ENCODE results near the gene PDHA2. TPM values are rescaled to one million over a fixed set of nuclear protein-coding genes. Genes with fewer than 3 reads are reported as not detected.
"Not testable (repeated sequence)": the region's sequence is repeated elsewhere in the genome, so short reads cannot be mapped to it uniquely, and the experiment has no call there.

PDHA2 gene
- total and polyA plus RNA-seq, 5 donors from 2014 or later, result not detected

DNA sequence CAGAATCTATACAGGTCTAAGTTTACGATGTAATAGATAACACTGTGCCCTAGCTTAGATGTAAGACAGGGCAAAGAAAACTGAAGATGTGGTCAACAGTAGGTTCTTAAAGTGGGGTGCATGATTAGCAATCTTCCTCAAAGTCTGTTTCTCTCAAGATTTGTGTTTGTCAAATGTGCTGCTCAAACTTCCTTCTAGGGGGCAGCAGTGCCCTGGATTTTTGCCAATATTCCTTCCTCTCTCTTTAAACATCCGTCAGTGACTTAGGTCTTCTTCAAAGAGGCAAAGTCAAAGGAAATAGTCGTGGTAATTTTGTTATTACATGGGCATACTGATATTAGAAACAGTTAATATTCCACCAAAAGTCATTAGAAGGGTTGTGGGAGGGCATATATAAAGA is 4.2 kb upstream of the PDHA2 start:
- no peak overlapping the region for H3K4me3 ChIP-seq (ENCODE audit: low read depth, low read length)
- no peaks in the 10 kb centered on the region for H3K36me3 ChIP-seq (ENCODE audit: control insufficient read depth, insufficient read depth, low read length)
- DNase-seq, result peak in 1 of 3 donors; percentile 1
- ATAC-seq (ENCODE audit: low read depth in 2 of 2), result no peak
- no peak overlapping the region for H3K4me3 Mint-ChIP-seq
- no peaks in the 10 kb centered on the region for H3K4me1 ChIP-seq (ENCODE audit: control insufficient read depth, insufficient read depth, low read length, poor library complexity, severe bottlenecking)
- no peaks in the 10 kb centered on the region for H3K27me3 ChIP-seq (ENCODE audit: control insufficient read depth, insufficient read depth, low read length)
- H3K9me3 Mint-ChIP-seq, result peaks cover 0 to 9% (median 3%) of the 10 kb centered on the region in 7 donors
- H3K36me3 Mint-ChIP-seq, result no peaks in the 10 kb centered on the region
- no peak overlapping the region for H3K27ac ChIP-seq (ENCODE audit: insufficient read depth, low read length, poor library complexity, severe bottlenecking)
- no peaks in the 10 kb centered on the region for H3K4me1 Mint-ChIP-seq
- H3K27ac Mint-ChIP-seq, result no peak overlapping the region
- no peaks in the 10 kb centered on the region for H3K9me3 ChIP-seq (ENCODE audit: control insufficient read depth in 2 of 2, low read length in 2 of 2)
- H3K27me3 Mint-ChIP-seq, result no peaks in the 10 kb centered on the region

DNA sequence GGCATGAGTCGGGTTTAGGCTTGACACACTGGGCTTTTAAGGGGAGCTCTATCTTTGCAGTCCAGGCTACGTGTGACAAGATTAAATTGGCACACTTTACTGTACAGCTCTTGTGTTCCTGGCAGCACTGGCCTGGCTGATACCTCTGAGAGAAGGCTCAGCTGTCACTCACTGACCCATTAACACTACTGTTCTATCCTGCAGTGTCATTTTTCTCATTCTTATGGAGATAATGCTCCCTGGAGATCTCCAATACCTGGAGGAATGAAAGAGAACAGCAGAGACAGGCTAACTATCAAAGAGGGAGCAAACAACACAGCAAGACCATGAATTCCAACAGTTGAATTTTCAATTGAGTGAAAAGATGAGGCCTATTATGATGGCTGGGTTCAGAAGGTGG is 1.7 kb upstream of the PDHA2 start:
- H3K36me3 Mint-ChIP-seq, result no peaks in the 10 kb centered on the region
- no peak overlapping the region for H3K4me3 ChIP-seq (ENCODE audit: low read depth, low read length)
- H3K4me3 Mint-ChIP-seq, result no peak overlapping the region
- H3K27me3 ChIP-seq (ENCODE audit: control insufficient read depth, insufficient read depth, low read length), result no peaks in the 10 kb centered on the region
- H3K4me1 Mint-ChIP-seq, result no peaks in the 10 kb centered on the region
- no peak for DNase-seq
- peaks cover 0 to 14% (median 3%) of the 10 kb centered on the region in 7 donors for H3K9me3 Mint-ChIP-seq
- no peak overlapping the region for H3K27ac Mint-ChIP-seq
- H3K36me3 ChIP-seq (ENCODE audit: control insufficient read depth, insufficient read depth, low read length), result no peaks in the 10 kb centered on the region
- H3K9me3 ChIP-seq (ENCODE audit: control insufficient read depth in 2 of 2, low read length in 2 of 2), result no peaks in the 10 kb centered on the region
- no peaks in the 10 kb centered on the region for H3K4me1 ChIP-seq (ENCODE audit: control insufficient read depth, insufficient read depth, low read length, poor library complexity, severe bottlenecking)
- no peak overlapping the region for H3K27ac ChIP-seq (ENCODE audit: insufficient read depth, low read length, poor library complexity, severe bottlenecking)
- no peaks in the 10 kb centered on the region for H3K27me3 Mint-ChIP-seq
- ATAC-seq (ENCODE audit: low read depth in 2 of 2), result no peak

DNA sequence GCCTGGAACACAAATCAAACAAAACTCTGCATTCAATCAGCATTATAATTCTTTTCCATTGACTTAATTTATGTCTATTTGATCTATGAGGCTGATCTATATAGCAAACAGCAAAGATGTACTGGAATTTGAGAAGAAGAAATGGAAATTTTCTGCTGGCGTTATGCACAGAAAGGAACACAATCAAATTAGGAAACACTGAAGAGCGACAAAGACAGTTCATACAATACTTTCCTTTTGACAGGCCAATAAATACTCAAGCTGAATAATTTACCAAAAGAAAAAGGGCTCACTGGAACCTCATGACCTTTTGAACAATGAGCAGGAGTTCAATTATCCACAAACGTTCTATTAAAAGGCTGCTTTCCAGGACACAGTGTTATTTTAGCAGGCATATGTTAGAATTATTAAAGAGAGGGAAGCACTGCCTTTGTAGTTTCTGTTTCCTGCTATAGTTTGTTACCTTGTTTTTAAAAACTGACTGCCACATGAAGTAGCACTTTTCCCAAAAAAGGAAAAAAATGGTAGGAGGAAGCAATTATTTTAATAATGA is 8.1 kb downstream of the PDHA2 start:
- Histone ChIP-seq H3K4me3 (ENCODE audit: low read depth, low read length) (no peak overlapping the region), H3K4me1 (ENCODE audit: control insufficient read depth, insufficient read depth, low read length, poor library complexity, severe bottlenecking) (no peaks in the 10 kb centered on the region), H3K36me3 (ENCODE audit: control insufficient read depth, insufficient read depth, low read length) (no peaks in the 10 kb centered on the region), H3K27ac (ENCODE audit: insufficient read depth, low read length, poor library complexity, severe bottlenecking) (no peak overlapping the region), H3K9me3 (ENCODE audit: control insufficient read depth in 2 of 2, low read length in 2 of 2) (no peaks in the 10 kb centered on the region), H3K27me3 (ENCODE audit: control insufficient read depth, insufficient read depth, low read length) (no peaks in the 10 kb centered on the region)
- Mint-ChIP-seq H3K27me3 (no peaks in the 10 kb centered on the region), H3K36me3 (no peaks in the 10 kb centered on the region), H3K4me3 (no peak overlapping the region), H3K4me1 (no peaks in the 10 kb centered on the region), H3K27ac (no peak overlapping the region), H3K9me3 (peaks cover 0 to 8% (median 0%) of the 10 kb centered on the region in 7 donors)
- ATAC-seq (ENCODE audit: low read depth in 2 of 2) (no peak), DNase-seq (no peak)

DNA sequence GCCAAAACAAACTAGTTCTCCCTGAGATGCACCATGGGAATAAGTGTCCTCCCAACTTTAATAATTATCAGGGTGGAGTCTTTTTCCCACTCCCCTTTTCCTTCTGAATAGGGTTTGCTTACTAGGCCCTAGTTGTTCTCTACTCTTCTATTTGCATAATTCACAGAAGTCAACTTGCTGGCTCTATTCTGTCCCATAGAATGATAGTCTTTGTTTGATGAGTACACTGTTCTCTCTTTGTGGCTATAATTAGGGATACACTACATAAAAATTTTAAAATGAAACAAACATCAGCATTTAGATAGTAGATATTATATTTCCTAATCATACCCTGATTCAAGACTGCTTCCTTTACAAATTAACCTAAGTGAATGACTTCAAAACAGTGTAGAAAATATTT is 10.3 kb downstream of the PDHA2 start:
- Histone ChIP-seq H3K27ac (ENCODE audit: insufficient read depth, low read length, poor library complexity, severe bottlenecking) (no peak overlapping the region), H3K27me3 (ENCODE audit: control insufficient read depth, insufficient read depth, low read length) (no peaks in the 10 kb centered on the region), H3K9me3 (ENCODE audit: control insufficient read depth in 2 of 2, low read length in 2 of 2) (no peaks in the 10 kb centered on the region), H3K4me3 (ENCODE audit: low read depth, low read length) (no peak overlapping the region), H3K36me3 (ENCODE audit: control insufficient read depth, insufficient read depth, low read length) (no peaks in the 10 kb centered on the region), H3K4me1 (ENCODE audit: control insufficient read depth, insufficient read depth, low read length, poor library complexity, severe bottlenecking) (no peaks in the 10 kb centered on the region)
- DNase-seq (no peak), ATAC-seq (ENCODE audit: low read depth in 2 of 2) (no peak)
- Mint-ChIP-seq H3K36me3 (no peaks in the 10 kb centered on the region), H3K4me1 (no peaks in the 10 kb centered on the region), H3K27me3 (no peaks in the 10 kb centered on the region), H3K4me3 (no peak overlapping the region), H3K9me3 (peaks cover 0 to 8% (median 0%) of the 10 kb centered on the region in 7 donors), H3K27ac (no peak overlapping the region)

DNA sequence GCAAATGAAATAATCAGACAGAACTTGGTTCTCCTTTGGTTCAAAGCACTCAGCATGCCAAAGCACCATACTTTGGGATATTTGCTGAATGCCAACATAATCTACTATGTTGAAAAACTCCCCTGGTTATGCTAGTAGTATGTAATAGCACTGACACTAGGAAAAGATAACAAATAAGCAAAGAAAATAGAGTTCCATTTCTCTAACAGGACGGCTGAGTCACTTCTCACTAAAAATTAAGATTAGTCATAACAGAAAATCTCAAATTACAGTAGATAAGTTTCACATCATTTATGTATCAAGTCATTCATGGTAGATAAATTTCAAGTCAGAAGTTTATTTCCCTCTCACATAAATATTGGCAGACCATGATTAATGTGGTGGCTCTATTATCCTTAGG is 17.9 kb downstream of the PDHA2 start:
- Histone ChIP-seq H3K9me3 (ENCODE audit: control insufficient read depth in 2 of 2, low read length in 2 of 2) (no peaks in the 10 kb centered on the region), H3K27ac (ENCODE audit: insufficient read depth, low read length, poor library complexity, severe bottlenecking) (no peak overlapping the region), H3K4me3 (ENCODE audit: low read depth, low read length) (no peak overlapping the region), H3K4me1 (ENCODE audit: control insufficient read depth, insufficient read depth, low read length, poor library complexity, severe bottlenecking) (no peaks in the 10 kb centered on the region), H3K36me3 (ENCODE audit: control insufficient read depth, insufficient read depth, low read length) (no peaks in the 10 kb centered on the region), H3K27me3 (ENCODE audit: control insufficient read depth, insufficient read depth, low read length) (no peaks in the 10 kb centered on the region)
- Mint-ChIP-seq H3K4me3 (no peak overlapping the region), H3K4me1 (no peaks in the 10 kb centered on the region), H3K27me3 (no peaks in the 10 kb centered on the region), H3K36me3 (no peaks in the 10 kb centered on the region), H3K9me3 (peaks cover 0 to 5% (median 0%) of the 10 kb centered on the region in 7 donors), H3K27ac (no peak overlapping the region)
- ATAC-seq (ENCODE audit: low read depth in 2 of 2) (no peak), DNase-seq (no peak)

DNA sequence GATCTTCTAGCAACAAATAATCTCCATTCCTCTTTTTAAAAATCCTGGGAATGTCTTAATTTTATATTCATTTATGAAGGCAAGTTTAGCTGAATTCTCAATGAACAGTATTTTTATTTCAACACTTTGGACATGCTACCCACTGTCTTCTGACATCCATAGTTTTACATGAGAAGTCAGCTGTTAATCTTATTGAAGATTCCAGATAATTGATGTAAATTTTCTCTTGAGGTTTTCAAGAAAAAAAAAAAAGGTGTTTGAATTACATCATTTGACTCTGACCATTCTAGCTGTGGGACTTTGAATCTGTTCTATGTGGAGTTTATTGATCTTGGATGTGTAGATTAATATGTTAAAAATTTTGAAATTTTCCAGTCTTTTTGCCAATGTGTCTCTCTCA is 28.0 kb downstream of the PDHA2 start:
- Histone ChIP-seq H3K4me1 (ENCODE audit: control insufficient read depth, insufficient read depth, low read length, poor library complexity, severe bottlenecking) (no peaks in the 10 kb centered on the region), H3K27me3 (ENCODE audit: control insufficient read depth, insufficient read depth, low read length) (no peaks in the 10 kb centered on the region), H3K9me3 (ENCODE audit: control insufficient read depth in 2 of 2, low read length in 2 of 2) (peaks cover 8 to 10% of the 10 kb centered on the region in 2 experiments), H3K4me3 (ENCODE audit: low read depth, low read length) (no peak overlapping the region), H3K36me3 (ENCODE audit: control insufficient read depth, insufficient read depth, low read length) (no peaks in the 10 kb centered on the region), H3K27ac (ENCODE audit: insufficient read depth, low read length, poor library complexity, severe bottlenecking) (no peak overlapping the region)
- no peak overlapping the region for H3K4me3 Mint-ChIP-seq
- peaks cover 0 to 17% (median 4%) of the 10 kb centered on the region in 7 donors for H3K9me3 Mint-ChIP-seq
- ATAC-seq (ENCODE audit: low read depth in 2 of 2), result no peak
- DNase-seq, result no peak
- no peaks in the 10 kb centered on the region for H3K4me1 Mint-ChIP-seq
- H3K36me3 Mint-ChIP-seq, result no peaks in the 10 kb centered on the region
- no peak overlapping the region for H3K27ac Mint-ChIP-seq
- H3K27me3 Mint-ChIP-seq, result no peaks in the 10 kb centered on the region

DNA sequence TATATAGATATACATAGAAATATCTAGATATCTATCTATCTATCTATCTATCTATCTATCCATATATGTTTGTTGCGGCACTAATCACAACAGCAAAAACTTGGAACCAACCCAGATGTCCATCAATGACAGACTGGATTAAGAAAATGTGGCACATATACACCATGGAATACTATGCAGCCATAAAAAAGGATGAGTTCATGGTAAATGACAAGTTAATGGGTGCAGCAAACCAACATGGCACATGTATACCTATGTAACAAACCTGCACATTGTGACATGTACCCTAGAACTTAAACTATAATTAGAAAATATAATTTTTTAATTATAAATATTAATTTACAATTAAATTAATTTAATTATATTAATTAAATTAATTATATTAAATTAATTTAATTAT is 29.5 kb downstream of the PDHA2 start:
- peaks cover 8 to 10% of the 10 kb centered on the region in 2 experiments for H3K9me3 ChIP-seq (ENCODE audit: control insufficient read depth in 2 of 2, low read length in 2 of 2)
- H3K4me1 ChIP-seq (ENCODE audit: control insufficient read depth, insufficient read depth, low read length, poor library complexity, severe bottlenecking); ATAC-seq (ENCODE audit: low read depth in 2 of 2); H3K27me3 Mint-ChIP-seq; H3K4me3 Mint-ChIP-seq; H3K4me1 Mint-ChIP-seq; H3K36me3 Mint-ChIP-seq; H3K27me3 ChIP-seq (ENCODE audit: control insufficient read depth, insufficient read depth, low read length); H3K27ac Mint-ChIP-seq; H3K4me3 ChIP-seq (ENCODE audit: low read depth, low read length); H3K27ac ChIP-seq (ENCODE audit: insufficient read depth, low read length, poor library complexity, severe bottlenecking); H3K36me3 ChIP-seq (ENCODE audit: control insufficient read depth, insufficient read depth, low read length); DNase-seq: not testable (repeated sequence)
- H3K9me3 Mint-ChIP-seq, result peaks cover 0 to 17% (median 4%) of the 10 kb centered on the region in 7 donors

DNA sequence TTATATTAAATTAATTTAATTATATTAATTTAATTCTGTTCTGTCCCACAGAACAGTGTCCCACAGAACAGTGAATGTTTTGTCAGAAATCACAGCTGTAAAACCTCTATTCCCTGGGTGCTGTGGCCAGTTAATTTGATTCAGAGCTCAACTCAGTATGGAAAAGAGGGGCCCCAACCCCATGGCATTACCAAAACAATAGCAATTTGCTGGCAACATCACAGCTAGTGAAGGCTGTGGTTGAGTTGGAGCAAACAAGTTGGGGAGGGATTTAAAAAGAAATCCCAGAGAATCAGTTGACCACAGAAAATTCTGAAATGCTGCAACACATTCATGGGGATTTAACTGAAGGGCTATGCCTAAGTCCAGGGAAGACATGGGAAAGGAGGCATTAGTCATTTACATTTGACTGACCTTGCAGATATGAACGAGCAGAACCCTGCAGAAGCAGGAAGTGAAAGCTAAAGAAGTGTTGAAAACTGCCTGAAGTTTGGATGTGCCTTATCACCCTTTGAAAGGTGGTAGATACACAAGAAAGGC is 30.1 kb downstream of the PDHA2 start:
- peaks cover 8 to 10% of the 10 kb centered on the region in 2 experiments for H3K9me3 ChIP-seq (ENCODE audit: control insufficient read depth in 2 of 2, low read length in 2 of 2)
- peaks cover 0 to 17% (median 4%) of the 10 kb centered on the region in 7 donors for H3K9me3 Mint-ChIP-seq
- no peaks in the 10 kb centered on the region for H3K27me3 Mint-ChIP-seq
- H3K4me3 ChIP-seq (ENCODE audit: low read depth, low read length), result no peak overlapping the region
- ATAC-seq (ENCODE audit: low read depth in 2 of 2) (no peak), DNase-seq (no peak)
- no peak overlapping the region for H3K4me3 Mint-ChIP-seq
- no peaks in the 10 kb centered on the region for H3K27me3 ChIP-seq (ENCODE audit: control insufficient read depth, insufficient read depth, low read length)
- H3K36me3 ChIP-seq (ENCODE audit: control insufficient read depth, insufficient read depth, low read length), result no peaks in the 10 kb centered on the region
- H3K4me1 ChIP-seq (ENCODE audit: control insufficient read depth, insufficient read depth, low read length, poor library complexity, severe bottlenecking), result no peaks in the 10 kb centered on the region
- no peak overlapping the region for H3K27ac Mint-ChIP-seq
- H3K4me1 Mint-ChIP-seq, result no peaks in the 10 kb centered on the region
- H3K27ac ChIP-seq (ENCODE audit: insufficient read depth, low read length, poor library complexity, severe bottlenecking), result no peak overlapping the region
- no peaks in the 10 kb centered on the region for H3K36me3 Mint-ChIP-seq

Data from CD4-positive, CD25-positive, alpha-beta regulatory T cell (primary cell).